ENCODE results near the gene PHAF1. TPM values are rescaled to one million over a fixed set of nuclear protein-coding genes. Genes with fewer than 3 reads are reported as not detected.
A peak's percentile ranks its signal among the peaks of the same experiment; 100 is the strongest.

The PHAF1 gene
- total and polyA plus RNA-seq, 9 of the 15 experiments (the other 6 are each of a cell fraction or from before 2014, with no cell fraction given): 5.1 to 25.4 (median 13.8) TPM

DNA sequence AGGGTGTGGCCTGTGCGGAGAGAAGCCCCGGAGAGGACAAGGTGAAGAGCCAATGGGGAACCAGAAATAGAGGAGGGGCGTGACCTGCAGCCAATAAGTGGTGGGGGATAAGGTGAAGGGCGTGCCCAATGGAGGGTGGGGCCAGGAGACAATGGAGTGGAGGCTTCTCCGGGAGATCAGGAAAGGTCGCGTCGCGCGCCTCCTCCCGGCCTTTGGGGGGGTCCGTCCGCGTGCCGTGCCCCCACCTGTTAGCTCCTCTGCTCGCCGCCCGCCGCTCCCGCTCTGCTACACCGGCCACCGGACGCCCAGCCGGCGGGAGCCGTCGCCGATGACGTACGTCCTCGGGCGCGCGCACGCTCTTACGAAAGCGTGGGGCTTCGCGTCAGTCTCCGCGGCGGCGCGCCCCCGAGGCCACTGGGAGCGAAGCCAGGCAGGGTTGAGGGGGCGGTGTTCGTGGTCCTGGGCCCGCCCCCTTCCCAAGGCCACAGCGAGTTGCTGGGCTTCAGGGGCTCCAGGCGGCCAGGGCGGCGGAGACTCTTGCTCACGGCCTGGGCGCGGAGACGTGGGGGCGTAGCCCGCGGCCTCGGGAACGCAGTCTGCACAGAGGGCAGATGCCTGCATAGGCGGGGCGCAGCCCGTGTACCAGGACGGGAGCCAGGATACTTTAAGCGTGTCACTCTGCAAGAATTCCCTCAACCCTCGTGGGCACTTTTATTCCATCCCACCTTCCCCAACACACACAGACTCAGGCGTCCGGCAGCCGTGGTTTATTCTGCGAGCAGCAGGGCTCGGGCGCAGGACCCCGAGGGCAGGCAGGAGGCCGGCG is 74.1 kb downstream of the PHAF1 start, which contains the start of gene MATCAP1 (continued):
- TF ChIP-seq, protein P1, sequence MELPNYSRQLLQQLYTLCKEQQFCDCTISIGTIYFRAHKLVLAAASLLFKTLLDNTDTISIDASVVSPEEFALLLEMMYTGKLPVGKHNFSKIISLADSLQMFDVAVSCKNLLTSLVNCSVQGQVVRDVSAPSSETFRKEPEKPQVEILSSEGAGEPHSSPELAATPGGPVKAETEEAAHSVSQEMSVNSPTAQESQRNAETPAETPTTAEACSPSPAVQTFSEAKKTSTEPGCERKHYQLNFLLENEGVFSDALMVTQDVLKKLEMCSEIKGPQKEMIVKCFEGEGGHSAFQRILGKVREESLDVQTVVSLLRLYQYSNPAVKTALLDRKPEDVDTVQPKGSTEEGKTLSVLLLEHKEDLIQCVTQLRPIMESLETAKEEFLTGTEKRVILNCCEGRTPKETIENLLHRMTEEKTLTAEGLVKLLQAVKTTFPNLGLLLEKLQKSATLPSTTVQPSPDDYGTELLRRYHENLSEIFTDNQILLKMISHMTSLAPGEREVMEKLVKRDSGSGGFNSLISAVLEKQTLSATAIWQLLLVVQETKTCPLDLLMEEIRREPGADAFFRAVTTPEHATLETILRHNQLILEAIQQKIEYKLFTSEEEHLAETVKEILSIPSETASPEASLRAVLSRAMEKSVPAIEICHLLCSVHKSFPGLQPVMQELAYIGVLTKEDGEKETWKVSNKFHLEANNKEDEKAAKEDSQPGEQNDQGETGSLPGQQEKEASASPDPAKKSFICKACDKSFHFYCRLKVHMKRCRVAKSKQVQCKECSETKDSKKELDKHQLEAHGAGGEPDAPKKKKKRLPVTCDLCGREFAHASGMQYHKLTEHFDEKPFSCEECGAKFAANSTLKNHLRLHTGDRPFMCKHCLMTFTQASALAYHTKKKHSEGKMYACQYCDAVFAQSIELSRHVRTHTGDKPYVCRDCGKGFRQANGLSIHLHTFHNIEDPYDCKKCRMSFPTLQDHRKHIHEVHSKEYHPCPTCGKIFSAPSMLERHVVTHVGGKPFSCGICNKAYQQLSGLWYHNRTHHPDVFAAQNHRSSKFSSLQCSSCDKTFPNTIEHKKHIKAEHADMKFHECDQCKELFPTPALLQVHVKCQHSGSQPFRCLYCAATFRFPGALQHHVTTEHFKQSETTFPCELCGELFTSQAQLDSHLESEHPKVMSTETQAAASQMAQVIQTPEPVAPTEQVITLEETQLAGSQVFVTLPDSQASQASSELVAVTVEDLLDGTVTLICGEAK (IDR thresholded peaks at IDR 0.05): 0 out of 2 replicates have a peak, but pooled peaks have one; percentile 20
- TF ChIP-seq, protein P1 (CRISPR knock-in tag; IDR thresholded peaks at IDR 0.05): no peak
- TF ChIP-seq ZNF830 (CRISPR knock-in tag; IDR thresholded peaks at IDR 0.05) (no peak), TEAD4 (IDR thresholded peaks at IDR 0.05; ENCODE audit: low read length) (no peak), TEAD4 (CRISPR knock-in tag; IDR thresholded peaks at IDR 0.05; ENCODE audit: borderline replicate concordance) (peak; percentile 49; the same call in 1 of the 2 replicates), ZNF449 (CRISPR knock-in tag; IDR thresholded peaks at IDR 0.05) (no peak), PHB (CRISPR knock-in tag; IDR thresholded peaks at IDR 0.05) (no peak), RFX1 (IDR thresholded peaks at IDR 0.05) (no peak), ZC3H11A (IDR thresholded peaks at IDR 0.05; ENCODE audit: low read depth, low read length) (no peak), HDAC6 (IDR thresholded peaks at IDR 0.05; ENCODE audit: low read depth, low read length) (no peak), CGGBP1 (CRISPR knock-in tag; IDR thresholded peaks at IDR 0.05) (no peak)
- TF ChIP-seq, protein P2, sequence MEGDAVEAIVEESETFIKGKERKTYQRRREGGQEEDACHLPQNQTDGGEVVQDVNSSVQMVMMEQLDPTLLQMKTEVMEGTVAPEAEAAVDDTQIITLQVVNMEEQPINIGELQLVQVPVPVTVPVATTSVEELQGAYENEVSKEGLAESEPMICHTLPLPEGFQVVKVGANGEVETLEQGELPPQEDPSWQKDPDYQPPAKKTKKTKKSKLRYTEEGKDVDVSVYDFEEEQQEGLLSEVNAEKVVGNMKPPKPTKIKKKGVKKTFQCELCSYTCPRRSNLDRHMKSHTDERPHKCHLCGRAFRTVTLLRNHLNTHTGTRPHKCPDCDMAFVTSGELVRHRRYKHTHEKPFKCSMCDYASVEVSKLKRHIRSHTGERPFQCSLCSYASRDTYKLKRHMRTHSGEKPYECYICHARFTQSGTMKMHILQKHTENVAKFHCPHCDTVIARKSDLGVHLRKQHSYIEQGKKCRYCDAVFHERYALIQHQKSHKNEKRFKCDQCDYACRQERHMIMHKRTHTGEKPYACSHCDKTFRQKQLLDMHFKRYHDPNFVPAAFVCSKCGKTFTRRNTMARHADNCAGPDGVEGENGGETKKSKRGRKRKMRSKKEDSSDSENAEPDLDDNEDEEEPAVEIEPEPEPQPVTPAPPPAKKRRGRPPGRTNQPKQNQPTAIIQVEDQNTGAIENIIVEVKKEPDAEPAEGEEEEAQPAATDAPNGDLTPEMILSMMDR (IDR thresholded peaks at IDR 0.05 in 2 of 3, conservative IDR thresholded peaks at IDR 0.05 in 1 of 3; ENCODE audit: insufficient read depth in 2 of 3, low read depth in 1 of 3, low read length in 3 of 3): no peak; a peak in 1 of 6 replicates
- TF ChIP-seq, protein P3, sequence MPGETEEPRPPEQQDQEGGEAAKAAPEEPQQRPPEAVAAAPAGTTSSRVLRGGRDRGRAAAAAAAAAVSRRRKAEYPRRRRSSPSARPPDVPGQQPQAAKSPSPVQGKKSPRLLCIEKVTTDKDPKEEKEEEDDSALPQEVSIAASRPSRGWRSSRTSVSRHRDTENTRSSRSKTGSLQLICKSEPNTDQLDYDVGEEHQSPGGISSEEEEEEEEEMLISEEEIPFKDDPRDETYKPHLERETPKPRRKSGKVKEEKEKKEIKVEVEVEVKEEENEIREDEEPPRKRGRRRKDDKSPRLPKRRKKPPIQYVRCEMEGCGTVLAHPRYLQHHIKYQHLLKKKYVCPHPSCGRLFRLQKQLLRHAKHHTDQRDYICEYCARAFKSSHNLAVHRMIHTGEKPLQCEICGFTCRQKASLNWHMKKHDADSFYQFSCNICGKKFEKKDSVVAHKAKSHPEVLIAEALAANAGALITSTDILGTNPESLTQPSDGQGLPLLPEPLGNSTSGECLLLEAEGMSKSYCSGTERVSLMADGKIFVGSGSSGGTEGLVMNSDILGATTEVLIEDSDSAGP (CRISPR knock-in tag; IDR thresholded peaks at IDR 0.05): no peak

Data from K562 (cell line).